Immature natural killer cell (primary cell): ENCODE measurements around the gene CLSTN1. TPM values are rescaled to one million over a fixed set of nuclear protein-coding genes. Genes with fewer than 3 reads are reported as not detected.

ENCODE experiments used
- DNase-seq, 3 donors: peaks; one replicate each; pipeline ENCODE4 v3.0.0; 2022; ENCODE audit warnings: mixed read lengths in 1 of 3
- H3K27ac Mint-ChIP-seq, 6 donors: one replicate each; pipeline ENCODE4 v1.8.0; 2020; ENCODE audit warnings: mixed read lengths in 6 of 6, mild to moderate bottlenecking in 5 of 6, inconsistent platforms in 4 of 6, moderate library complexity in 3 of 6
- H3K27me3 Mint-ChIP-seq, 3 donors: one replicate each; pipeline ENCODE4 v1.8.0; 2020 to 2021; ENCODE audit warnings: low read depth in 3 of 3, mild to moderate bottlenecking in 3 of 3, mixed read lengths in 3 of 3, moderate library complexity in 3 of 3, inconsistent platforms in 1 of 3
- H3K36me3 Mint-ChIP-seq, 3 donors: one replicate each; pipeline ENCODE4 v1.8.0; 2020; ENCODE audit warnings: mixed read lengths in 3 of 3, inconsistent platforms in 2 of 3, mild to moderate bottlenecking in 2 of 3
- H3K4me1 Mint-ChIP-seq, 2 donors: one replicate each; pipeline ENCODE4 v1.8.0; 2020; ENCODE audit warnings: inconsistent platforms in 2 of 2, mild to moderate bottlenecking in 2 of 2, mixed read lengths in 2 of 2, moderate library complexity in 1 of 2
- H3K4me3 Mint-ChIP-seq, 5 donors: one replicate each; pipeline ENCODE4 v1.8.0; 2020; ENCODE audit warnings: mild to moderate bottlenecking in 5 of 5, mixed read lengths in 5 of 5, inconsistent platforms in 3 of 5, moderate library complexity in 3 of 5
- H3K9me3 Mint-ChIP-seq, 6 donors: one replicate each; pipeline ENCODE4 v1.8.0; 2020; ENCODE audit warnings: mild to moderate bottlenecking in 6 of 6, mixed read lengths in 6 of 6, inconsistent platforms in 4 of 6, moderate library complexity in 3 of 6
- polyA plus RNA-seq, 3 donors: library from polyadenylated mRNA; unstranded; fragments of 300-500 nt; fragmentation: Illumina TruSeq; gene quantifications; one replicate each; pipeline ENCODE4 v1.2.3, GENCODE V29; 2021

CLSTN1 gene
- 10 to 100 TPM in 2 of 3 donors, 1 to 10 TPM in 1; 7.4 to 35.7 (median 11.0) TPM for polyA plus RNA-seq

DNA sequence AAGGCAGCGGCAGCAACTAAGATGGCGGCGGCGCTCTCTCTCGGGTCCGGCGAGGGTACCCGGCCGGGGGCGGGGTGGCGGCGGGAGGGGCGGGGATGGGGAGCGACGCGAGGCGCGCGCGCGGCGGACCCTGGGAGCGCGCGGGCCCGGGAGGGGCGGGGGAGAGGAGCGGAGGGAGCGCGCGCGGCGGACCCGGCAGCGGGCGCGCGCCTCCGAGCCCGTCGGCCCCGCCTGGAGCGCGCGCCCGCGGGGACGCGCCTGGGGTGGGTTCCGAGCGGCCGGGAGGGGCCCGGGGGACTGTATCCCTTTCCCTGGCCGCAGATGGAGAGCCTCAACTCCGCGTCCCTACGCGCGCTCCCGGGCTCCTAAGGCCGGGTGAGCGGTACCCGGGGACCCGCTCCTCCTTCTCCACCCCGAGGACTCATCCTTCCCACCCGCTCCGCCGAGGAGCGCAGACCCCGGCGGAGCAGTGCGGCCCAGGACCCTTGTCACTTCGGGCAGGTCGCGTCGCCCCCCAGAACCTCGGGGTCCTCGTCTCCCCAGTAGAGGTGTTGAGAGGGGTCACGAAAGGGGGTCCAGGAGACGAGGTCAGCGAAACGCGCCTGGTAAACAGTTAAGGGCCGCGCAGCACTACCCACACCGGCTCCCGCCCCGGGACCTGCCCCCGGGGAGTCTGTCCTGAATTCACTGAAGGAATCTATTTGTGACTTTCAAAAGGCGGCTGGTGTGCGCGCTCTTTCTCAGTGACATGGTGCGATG, at the start of gene CLSTN1:
CLSTN1 (minus strand) TSS at position 23 of the 759 bp plus-strand sequence. CDS start 232 bp downstream, outside the sequence.
- peak within 1 kb of the TSS; percentile 84 to 95 (median 90) for H3K27ac Mint-ChIP-seq
- peak within 1 kb of the TSS; percentile 96 to 98 (median 97) for H3K4me3 Mint-ChIP-seq
- peak; percentile 81 to 86 (median 86) for DNase-seq
- H3K36me3 Mint-ChIP-seq = no peaks in the 10 kb centered on the region
- no peaks in the 10 kb centered on the region for H3K9me3 Mint-ChIP-seq
- peaks cover 3 to 8% (median 6%) of the 10 kb centered on the region in 3 donors for H3K27me3 Mint-ChIP-seq
- H3K4me1 Mint-ChIP-seq = peaks cover 33 to 47% of the 10 kb centered on the region in 2 donors

DNA sequence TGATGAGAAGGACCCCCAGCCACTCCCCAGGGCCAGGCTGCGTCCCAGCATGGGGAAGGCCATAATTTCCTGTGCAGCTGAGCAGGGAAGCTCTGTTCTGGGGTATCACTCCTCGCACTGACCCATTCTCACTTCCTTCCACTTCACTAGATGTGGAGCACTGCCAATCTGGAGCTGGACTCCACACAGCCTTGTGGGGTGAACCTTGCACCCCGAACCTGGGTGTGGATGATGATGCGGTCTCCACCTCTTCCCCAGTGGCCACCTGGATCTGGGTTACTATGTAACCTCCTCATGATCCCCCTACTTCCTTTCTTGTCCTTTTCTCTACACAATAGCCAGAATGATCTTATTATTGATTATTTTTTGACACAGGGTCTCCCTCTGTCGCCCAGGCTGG, 49.6 kb upstream of the CLSTN1 start:
- Mint-ChIP-seq H3K27me3 (peaks cover 0 to 4% (median 1%) of the 10 kb centered on the region in 3 donors), H3K4me1 (peaks cover 7 to 19% of the 10 kb centered on the region in 2 donors), H3K9me3 (no peaks in the 10 kb centered on the region), H3K4me3 (no peak overlapping the region), H3K36me3 (no peaks in the 10 kb centered on the region), H3K27ac (no peak overlapping the region)
- no peak for DNase-seq

DNA sequence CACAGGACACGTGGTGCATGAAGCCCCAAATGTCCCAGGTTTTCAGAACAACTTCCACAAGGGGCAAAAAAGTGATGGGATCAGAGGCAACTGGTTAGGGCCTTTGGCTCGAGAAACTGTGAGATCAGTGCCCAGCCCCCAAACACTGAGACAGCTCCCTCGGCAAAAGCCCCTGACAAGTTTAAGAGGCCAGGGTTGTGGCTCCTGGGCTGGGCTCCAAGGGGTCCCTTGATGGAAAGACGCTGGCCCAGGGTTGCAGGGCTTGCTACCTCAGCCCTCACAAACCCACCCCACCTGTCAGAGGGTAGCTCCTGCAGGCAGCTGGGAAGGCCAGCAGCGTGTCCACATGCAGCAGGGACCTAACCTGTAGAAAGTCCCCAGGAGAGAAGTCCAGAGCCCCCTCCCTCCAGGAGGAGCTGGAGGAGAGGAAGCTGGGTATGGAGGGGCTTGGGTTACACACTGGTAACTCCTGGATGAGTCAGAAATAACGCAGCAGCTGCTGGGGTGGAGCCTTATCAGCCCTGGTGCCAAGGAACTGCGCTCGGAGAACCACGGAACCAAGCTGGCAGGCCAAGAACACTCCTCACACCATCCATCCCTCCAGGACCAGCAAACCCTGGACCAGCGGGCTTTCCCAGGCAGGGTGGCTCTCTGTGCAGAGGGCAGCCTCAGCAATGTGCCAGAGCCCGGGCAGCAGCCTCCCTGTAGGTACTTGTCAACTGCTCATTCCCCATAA, 48.8 kb upstream of the CLSTN1 start:
- Mint-ChIP-seq H3K4me1 (peaks cover 7 to 19% of the 10 kb centered on the region in 2 donors), H3K27me3 (peaks cover 0 to 4% (median 1%) of the 10 kb centered on the region in 3 donors), H3K27ac (no peak overlapping the region), H3K9me3 (no peaks in the 10 kb centered on the region), H3K36me3 (no peaks in the 10 kb centered on the region), H3K4me3 (no peak overlapping the region)
- DNase-seq = no peak

DNA sequence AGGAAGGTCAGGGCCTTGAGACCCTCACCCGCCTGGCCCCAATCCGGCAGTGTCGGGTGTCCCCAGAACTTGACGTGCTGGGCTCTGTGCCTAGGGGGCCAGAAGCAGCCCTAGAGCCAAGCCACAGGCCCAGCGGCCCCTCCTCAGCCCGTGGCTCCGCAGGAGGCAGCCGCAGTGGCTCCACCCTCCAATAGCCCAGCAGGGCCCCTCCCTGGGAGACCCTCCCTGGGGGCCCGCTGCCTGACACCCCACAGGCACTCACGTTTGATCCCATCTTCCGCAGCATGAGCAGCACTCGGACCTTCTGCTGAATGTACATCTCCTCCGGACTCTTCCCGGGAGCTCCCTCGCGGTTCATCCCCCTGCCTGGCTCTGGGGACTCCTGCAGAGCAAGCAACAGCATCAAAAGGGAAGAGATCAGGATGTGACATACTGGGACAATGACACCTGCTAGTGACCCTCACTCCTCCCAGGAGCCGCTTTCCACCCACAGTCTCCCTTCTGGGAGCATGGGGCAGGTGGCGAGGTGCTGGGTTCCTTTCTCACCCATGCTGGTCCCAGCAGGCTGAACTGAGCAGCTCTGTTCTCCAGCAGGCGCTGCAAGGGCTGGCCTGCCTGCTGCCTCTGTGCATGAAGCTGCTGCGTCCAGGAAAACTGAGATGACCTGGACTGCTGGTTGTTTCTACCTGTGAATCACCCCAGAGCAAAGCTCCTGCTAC, 48.1 kb upstream of the CLSTN1 start:
- Mint-ChIP-seq H3K9me3 (no peaks in the 10 kb centered on the region), H3K27ac (no peak overlapping the region), H3K27me3 (peaks cover 0 to 3% (median 1%) of the 10 kb centered on the region in 3 donors), H3K4me3 (no peak overlapping the region), H3K36me3 (no peaks in the 10 kb centered on the region), H3K4me1 (peaks cover 7 to 18% of the 10 kb centered on the region in 2 donors)
- DNase-seq = no peak

DNA sequence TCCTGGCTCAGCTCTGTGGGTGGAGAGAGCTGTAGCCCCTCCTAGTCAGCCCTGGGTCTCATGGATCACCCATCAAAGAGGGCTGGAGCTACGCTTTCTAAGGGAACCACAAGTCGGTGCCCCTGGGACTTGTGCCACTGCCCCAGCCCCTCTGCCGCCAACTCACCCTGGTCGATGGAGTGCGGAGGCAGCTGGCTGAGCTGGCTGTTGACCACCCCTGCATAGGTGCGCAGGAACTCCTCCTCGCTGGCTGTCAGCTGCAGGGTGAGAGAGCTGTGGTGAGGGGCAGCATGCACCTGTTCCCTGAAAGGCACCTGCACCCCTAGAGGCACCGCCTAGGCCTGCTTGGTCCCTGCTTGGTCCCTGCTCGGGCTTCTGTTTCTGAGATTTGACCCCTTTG, 47.3 kb upstream of the CLSTN1 start:
- Mint-ChIP-seq H3K4me1 (peaks cover 5 to 14% of the 10 kb centered on the region in 2 donors), H3K4me3 (no peak overlapping the region), H3K27ac (no peak overlapping the region), H3K27me3 (peaks cover 0 to 1% (median 1%) of the 10 kb centered on the region in 3 donors), H3K9me3 (no peaks in the 10 kb centered on the region), H3K36me3 (no peaks in the 10 kb centered on the region)
- no peak for DNase-seq

DNA sequence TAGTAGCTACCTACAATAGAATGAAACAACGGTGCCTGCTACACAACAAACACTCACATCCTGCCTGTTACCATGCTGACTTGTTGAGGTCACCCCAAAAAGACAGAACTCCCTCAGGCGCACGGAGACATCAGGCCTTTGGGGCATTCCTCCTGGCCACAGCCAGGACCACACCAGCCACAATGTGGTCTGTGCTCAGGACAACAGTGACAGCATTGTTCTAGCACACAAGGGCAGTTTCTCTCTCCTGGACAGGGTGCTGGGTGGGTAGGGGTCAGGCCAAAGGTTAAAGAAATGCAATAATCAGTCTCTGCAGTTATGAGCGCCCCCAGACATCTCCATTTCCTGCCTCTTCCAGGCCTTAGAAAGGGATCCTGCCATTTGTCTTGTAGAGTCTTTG, 46.8 kb upstream of the CLSTN1 start:
- peaks cover 0 to under 1% (median under 1%) of the 10 kb centered on the region in 3 donors for H3K27me3 Mint-ChIP-seq

DNA sequence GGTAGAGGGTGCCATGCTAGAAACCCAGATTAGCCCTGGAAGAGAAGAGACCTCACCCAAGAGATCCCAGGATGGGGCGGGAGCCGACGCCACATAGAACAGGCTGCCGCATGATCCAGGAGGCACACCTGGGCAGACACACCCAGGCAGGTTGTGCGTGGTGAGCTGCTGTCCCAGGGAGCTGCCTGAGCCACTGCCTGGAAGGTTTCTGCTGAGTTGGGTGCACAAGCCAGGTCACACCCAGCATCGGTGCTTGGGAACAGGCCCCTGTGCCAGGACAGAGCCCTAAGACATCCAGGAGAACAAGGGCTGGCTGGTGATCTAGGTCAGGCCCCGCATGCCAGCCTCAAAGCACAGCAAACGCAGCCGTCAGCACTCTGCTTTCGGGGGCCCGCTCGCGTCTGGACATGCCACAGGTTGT, 46.1 kb upstream of the CLSTN1 start:
- Mint-ChIP-seq H3K36me3 (no peaks in the 10 kb centered on the region), H3K27me3 (no peaks in the 10 kb centered on the region), H3K27ac (no peak overlapping the region), H3K4me3 (no peak overlapping the region), H3K9me3 (no peaks in the 10 kb centered on the region), H3K4me1 (peaks cover 1 to 4% of the 10 kb centered on the region in 2 donors)
- DNase-seq = no peak

More for the DNA sequence above, 46.8 kb upstream of the CLSTN1 start:
- no peak overlapping the region for H3K27ac Mint-ChIP-seq
- no peaks in the 10 kb centered on the region for H3K36me3 Mint-ChIP-seq
- H3K9me3 Mint-ChIP-seq = no peaks in the 10 kb centered on the region
- H3K4me1 Mint-ChIP-seq = peaks cover 5 to 11% of the 10 kb centered on the region in 2 donors
- H3K4me3 Mint-ChIP-seq = no peak overlapping the region
- no peak for DNase-seq

DNA sequence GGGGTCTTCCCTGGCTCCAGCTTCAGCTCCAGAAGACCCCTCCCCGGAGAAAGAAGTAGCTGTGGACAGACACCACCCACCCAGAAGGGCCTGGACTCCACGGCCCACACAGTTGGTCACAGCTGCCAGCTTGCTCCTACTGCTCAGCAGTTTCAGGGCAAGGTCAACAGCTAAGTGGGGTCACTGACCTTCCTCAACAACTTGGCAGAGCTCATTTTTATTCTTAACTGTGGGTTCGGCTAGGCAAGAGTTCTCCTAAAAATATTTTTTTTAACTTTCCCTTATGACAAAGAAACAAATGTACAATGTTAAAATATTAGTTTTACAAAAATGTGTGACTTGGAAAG, 44.5 kb upstream of the CLSTN1 start:
- no peaks in the 10 kb centered on the region for H3K9me3 Mint-ChIP-seq
- H3K27ac Mint-ChIP-seq = no peak overlapping the region
- H3K4me1 Mint-ChIP-seq = no peaks in the 10 kb centered on the region
- no peaks in the 10 kb centered on the region for H3K27me3 Mint-ChIP-seq
- no peak for DNase-seq
- peaks cover 0 to 3% (median 0%) of the 10 kb centered on the region in 3 donors for H3K36me3 Mint-ChIP-seq
- H3K4me3 Mint-ChIP-seq = no peak overlapping the region

DNA sequence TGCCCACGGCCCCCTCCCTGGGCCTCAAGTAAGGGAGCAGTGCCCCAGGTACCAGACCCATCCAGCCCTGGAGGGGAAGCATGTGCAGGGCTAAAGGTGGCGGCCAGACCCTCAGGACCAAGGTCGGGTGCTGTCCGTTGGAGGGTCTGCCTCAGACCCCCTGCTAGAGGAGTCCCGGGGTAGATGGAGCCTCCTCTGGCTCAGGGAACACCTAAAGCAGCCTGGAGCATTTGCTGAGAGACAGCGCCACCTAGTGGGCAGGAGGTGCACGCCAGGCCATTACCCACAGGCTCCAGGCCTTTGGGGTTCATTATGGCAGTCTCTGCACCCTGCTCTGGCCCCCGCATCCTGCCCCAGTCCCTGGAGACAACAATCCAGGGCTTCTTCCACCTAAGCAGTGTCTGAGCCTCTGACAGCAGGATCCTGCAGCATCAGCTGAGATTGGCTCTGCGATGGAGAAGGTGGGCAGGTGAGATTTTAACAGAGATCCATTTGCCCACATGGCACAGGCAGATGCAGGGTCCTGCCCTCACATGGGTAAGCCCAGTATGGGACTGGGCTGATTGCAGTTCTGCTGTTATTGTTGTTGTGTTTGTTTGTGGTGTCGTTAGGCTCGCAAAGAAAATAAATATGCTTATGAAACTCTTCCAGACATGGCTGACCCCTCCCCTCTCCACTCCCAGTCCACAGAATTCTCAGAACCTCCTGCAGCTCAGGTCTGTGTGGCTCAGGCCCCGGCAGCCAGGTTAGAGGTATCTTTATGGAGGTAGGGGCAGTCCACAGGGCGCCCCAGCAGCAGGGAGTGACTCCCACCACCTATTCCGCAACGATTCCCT, 43.9 kb upstream of the CLSTN1 start:
- Mint-ChIP-seq H3K4me1 (no peaks in the 10 kb centered on the region), H3K36me3 (peaks cover 0 to 3% (median 0%) of the 10 kb centered on the region in 3 donors), H3K27ac (no peak overlapping the region), H3K9me3 (no peaks in the 10 kb centered on the region), H3K27me3 (no peaks in the 10 kb centered on the region), H3K4me3 (no peak overlapping the region)
- DNase-seq = peak; percentile 76 to 79 (median 76)

DNA sequence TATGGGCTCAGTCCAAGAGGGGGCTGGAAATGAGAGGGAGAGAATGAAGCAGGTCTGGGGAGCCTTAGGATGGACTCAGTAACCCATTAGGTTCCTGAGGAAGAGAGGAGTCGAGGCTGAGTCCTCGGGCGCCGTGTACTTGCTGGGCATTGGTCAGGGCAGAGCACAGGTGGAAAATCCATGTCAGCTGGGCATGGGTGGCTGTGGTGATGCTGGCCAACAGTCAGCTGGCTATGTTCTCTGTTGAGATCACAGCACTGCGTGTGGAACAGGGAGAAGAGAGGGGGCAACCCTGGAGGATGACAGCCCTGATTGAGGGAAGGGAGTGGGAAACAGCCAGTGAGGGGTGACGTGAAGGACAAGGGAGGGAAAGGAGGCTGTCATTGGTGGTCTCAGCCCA, 43.1 kb upstream of the CLSTN1 start:
- Mint-ChIP-seq H3K9me3 (no peaks in the 10 kb centered on the region), H3K27me3 (no peaks in the 10 kb centered on the region), H3K27ac (peak overlapping the region in 1 of 6 donors; percentile 75), H3K4me3 (no peak overlapping the region), H3K4me1 (no peaks in the 10 kb centered on the region), H3K36me3 (peaks cover 0 to 3% (median 0%) of the 10 kb centered on the region in 3 donors)
- no peak for DNase-seq

DNA sequence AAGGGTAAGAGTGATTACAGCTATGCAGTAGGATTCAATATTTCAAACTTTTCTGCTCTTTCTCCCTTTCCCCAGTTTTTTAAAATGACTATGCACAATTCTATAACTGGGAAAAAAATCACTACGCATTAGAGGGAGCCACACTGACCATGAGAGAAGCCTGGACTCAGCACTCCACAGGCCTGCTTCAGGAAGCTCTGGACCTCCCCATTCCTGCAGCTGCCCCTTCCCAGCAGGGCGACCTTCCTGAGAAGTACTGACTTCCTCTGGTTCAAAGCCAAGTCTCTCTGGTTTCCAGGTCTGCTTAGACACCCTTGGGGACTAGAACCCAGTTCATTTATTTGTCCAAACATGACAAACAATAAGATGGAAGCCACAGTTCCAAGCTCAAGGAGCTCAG, 42.0 kb upstream of the CLSTN1 start:
- peak overlapping the region in 1 of 6 donors; percentile 55 for H3K27ac Mint-ChIP-seq
- no peak overlapping the region for H3K4me3 Mint-ChIP-seq
- no peaks in the 10 kb centered on the region for H3K9me3 Mint-ChIP-seq
- H3K36me3 Mint-ChIP-seq = peaks cover 0 to 3% (median 0%) of the 10 kb centered on the region in 3 donors
- H3K27me3 Mint-ChIP-seq = no peaks in the 10 kb centered on the region
- DNase-seq = no peak
- no peaks in the 10 kb centered on the region for H3K4me1 Mint-ChIP-seq

DNA sequence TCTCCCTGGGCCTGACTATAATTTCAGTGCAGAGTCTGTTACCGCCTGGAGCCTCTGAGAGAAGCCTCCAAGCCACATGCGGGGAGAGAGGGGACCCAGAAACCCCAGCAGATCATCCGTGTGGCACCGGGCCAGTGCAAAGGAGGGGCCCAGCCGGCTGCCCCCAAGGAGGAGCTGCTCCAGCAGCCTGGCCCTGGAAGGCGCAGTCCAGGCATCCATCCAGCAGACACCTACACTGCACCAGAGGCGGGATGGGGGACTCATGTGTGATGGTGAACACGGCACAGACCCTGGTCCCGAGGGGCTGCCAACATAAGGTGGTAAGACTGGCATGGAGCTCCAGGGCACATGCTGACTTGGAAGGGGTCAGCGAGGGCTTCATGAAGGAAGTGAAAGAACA, 39.6 kb upstream of the CLSTN1 start:
- no peaks in the 10 kb centered on the region for H3K4me1 Mint-ChIP-seq
- no peak overlapping the region for H3K27ac Mint-ChIP-seq
- no peak overlapping the region for H3K4me3 Mint-ChIP-seq
- H3K36me3 Mint-ChIP-seq = peaks cover 0 to 5% (median 0%) of the 10 kb centered on the region in 3 donors
- no peak for DNase-seq
- H3K9me3 Mint-ChIP-seq = peaks cover 0 to under 1% (median 0%) of the 10 kb centered on the region in 6 donors
- no peaks in the 10 kb centered on the region for H3K27me3 Mint-ChIP-seq

DNA sequence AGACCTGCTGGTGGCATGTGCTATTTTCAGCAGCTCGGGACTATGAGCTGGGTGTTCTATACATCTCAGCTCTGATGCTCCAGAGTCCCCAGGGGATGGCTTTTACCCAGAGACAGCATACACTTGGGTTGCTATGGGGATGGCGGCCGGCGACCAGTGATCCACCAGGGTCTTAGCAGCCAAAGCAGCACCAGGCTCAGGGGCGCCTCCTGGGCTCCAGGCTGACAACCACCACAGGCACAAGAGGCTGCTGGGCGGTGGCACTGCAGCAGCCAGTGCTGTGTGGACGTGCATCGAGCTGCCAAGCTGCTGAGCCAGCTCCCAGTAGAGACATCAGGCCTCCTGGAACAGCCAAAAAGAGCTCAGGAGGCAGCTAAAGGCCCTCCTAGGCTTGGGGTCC, 37.6 kb upstream of the CLSTN1 start:
- peaks cover 0 to 2% (median 0%) of the 10 kb centered on the region in 6 donors for H3K9me3 Mint-ChIP-seq
- no peaks in the 10 kb centered on the region for H3K4me1 Mint-ChIP-seq
- H3K4me3 Mint-ChIP-seq = no peak overlapping the region
- no peaks in the 10 kb centered on the region for H3K27me3 Mint-ChIP-seq
- peaks cover 0 to 8% (median 0%) of the 10 kb centered on the region in 3 donors for H3K36me3 Mint-ChIP-seq
- no peak for DNase-seq
- no peak overlapping the region for H3K27ac Mint-ChIP-seq
